Mononuclear cell (primary cell): ENCODE measurements around the gene TCERG1L. TPM values are rescaled to one million over a fixed set of nuclear protein-coding genes. Genes with fewer than 3 reads are reported as not detected.

Experiments used
- H3K27me3 ChIP-seq: 2 replicates; pipeline ENCODE4 v1.6.0; 2011; ENCODE audit warnings: low read length, control low read depth; ENCODE audit not compliant: insufficient read depth
- H3K4me1 ChIP-seq: 2 replicates; pipeline ENCODE4 v1.5.1; 2011; ENCODE audit warnings: mild to moderate bottlenecking, low read length, control low read depth; ENCODE audit not compliant: insufficient read depth
- H3K4me3 ChIP-seq: 2 replicates; pipeline ENCODE4 v1.5.1; 2011; ENCODE audit warnings: mild to moderate bottlenecking, low read length, moderate library complexity
- H3K9me3 ChIP-seq: 2 replicates; pipeline ENCODE4 v1.5.1; 2011; ENCODE audit warnings: low read depth, mild to moderate bottlenecking, control low read depth, low read length
- total RNA-seq: library from RNA; depleted of rRNA; stranded (reverse); fragments of >200 nt; gene quantifications from one replicate; pipeline ENCODE4 v1.2.3, GENCODE V29; 2012

Gene TCERG1L
- total RNA-seq, 1 donor: under 0.01 TPM

- H3K4me1 ChIP-seq: no peaks in the 10 kb centered on the region
- no peaks in the 10 kb centered on the region for H3K9me3 ChIP-seq
- H3K27me3 ChIP-seq: no peaks in the 10 kb centered on the region
- H3K4me3 ChIP-seq: no peak overlapping the region
Measured at GRCh38 chr10:131207584-131208532, 103.7 kb downstream of the TCERG1L start.

- H3K27me3 ChIP-seq: no peaks in the 10 kb centered on the region
- H3K9me3 ChIP-seq: no peaks in the 10 kb centered on the region
- no peak overlapping the region for H3K4me3 ChIP-seq
- no peaks in the 10 kb centered on the region for H3K4me1 ChIP-seq
Measured at GRCh38 chr10:131207176-131207575, 104.3 kb downstream of the TCERG1L start.

GRCh38 chr10:131206111-131206995, 105.2 kb downstream of the TCERG1L start:
- Histone ChIP-seq H3K27me3 (no peaks in the 10 kb centered on the region), H3K4me3 (no peak overlapping the region), H3K9me3 (no peaks in the 10 kb centered on the region), H3K4me1 (no peaks in the 10 kb centered on the region)

GRCh38 chr10:131205556-131205955, 106.0 kb downstream of the TCERG1L start:
- no peak overlapping the region for H3K4me3 ChIP-seq
- no peaks in the 10 kb centered on the region for H3K4me1 ChIP-seq
- H3K9me3 ChIP-seq: no peaks in the 10 kb centered on the region
- no peaks in the 10 kb centered on the region for H3K27me3 ChIP-seq

GRCh38 chr10:131204406-131205152, 106.9 kb downstream of the TCERG1L start:
- no peaks in the 10 kb centered on the region for H3K27me3 ChIP-seq
- H3K4me1 ChIP-seq: no peaks in the 10 kb centered on the region
- no peaks in the 10 kb centered on the region for H3K9me3 ChIP-seq
- H3K4me3 ChIP-seq: no peak overlapping the region

GRCh38 chr10:131203456-131204357, 107.8 kb downstream of the TCERG1L start:
- no peak overlapping the region for H3K4me3 ChIP-seq
- no peaks in the 10 kb centered on the region for H3K4me1 ChIP-seq
- no peaks in the 10 kb centered on the region for H3K9me3 ChIP-seq
- H3K27me3 ChIP-seq: no peaks in the 10 kb centered on the region

GRCh38 chr10:131202990-131203389, 108.5 kb downstream of the TCERG1L start:
- H3K4me3 ChIP-seq: no peak overlapping the region
- H3K27me3 ChIP-seq: no peaks in the 10 kb centered on the region
- no peaks in the 10 kb centered on the region for H3K4me1 ChIP-seq
- no peaks in the 10 kb centered on the region for H3K9me3 ChIP-seq

GRCh38 chr10:131201741-131202515, 109.6 kb downstream of the TCERG1L start:
- Histone ChIP-seq H3K4me1 (no peaks in the 10 kb centered on the region), H3K27me3 (no peaks in the 10 kb centered on the region), H3K4me3 (no peak overlapping the region), H3K9me3 (no peaks in the 10 kb centered on the region)

- no peaks in the 10 kb centered on the region for H3K9me3 ChIP-seq
- H3K27me3 ChIP-seq: no peaks in the 10 kb centered on the region
- H3K4me3 ChIP-seq: no peak overlapping the region
- H3K4me1 ChIP-seq: no peaks in the 10 kb centered on the region
Measured at GRCh38 chr10:131200856-131201470, 110.6 kb downstream of the TCERG1L start.

GRCh38 chr10:131199646-131200045, 111.9 kb downstream of the TCERG1L start:
- Histone ChIP-seq H3K4me1 (no peaks in the 10 kb centered on the region), H3K4me3 (no peak overlapping the region), H3K27me3 (no peaks in the 10 kb centered on the region), H3K9me3 (no peaks in the 10 kb centered on the region)

GRCh38 chr10:131198843-131199242, 112.7 kb downstream of the TCERG1L start:
- Histone ChIP-seq H3K4me1 (no peaks in the 10 kb centered on the region), H3K4me3 (no peak overlapping the region), H3K27me3 (no peaks in the 10 kb centered on the region), H3K9me3 (no peaks in the 10 kb centered on the region)

GRCh38 chr10:131198401-131198800, 113.1 kb downstream of the TCERG1L start:
- H3K9me3 ChIP-seq: no peaks in the 10 kb centered on the region
- no peak overlapping the region for H3K4me3 ChIP-seq

More at GRCh38 chr10:131198401-131198800, 113.1 kb downstream of the TCERG1L start:
- H3K27me3 ChIP-seq: no peaks in the 10 kb centered on the region
- H3K4me1 ChIP-seq: no peaks in the 10 kb centered on the region
